Endothelial cell of umbilical vein (primary cell): ENCODE measurements around the gene ENTPD3.

Experiments
- CTCF ChIP-seq, 2 donors: IDR thresholded peaks; 1 replicate in 1 of 2; 2 replicates in 1 of 2; pipeline ENCODE4 v1.5.1; 2011; ENCODE audit warnings: low read length in 2 of 2, mild to moderate bottlenecking in 2 of 2, moderate library complexity in 2 of 2, control low read depth in 1 of 2, inconsistent platforms in 1 of 2, low read depth in 1 of 2; ENCODE audit not compliant: insufficient read depth in 1 of 2; ENCODE audit errors: extremely low read depth in 1 of 2
- EZH2 ChIP-seq: IDR thresholded peaks from 2 replicates; pipeline ENCODE4 v1.6.1; 2012; ENCODE audit warnings: borderline replicate concordance, low read depth, mild to moderate bottlenecking, moderate library complexity, low read length, inconsistent platforms; ENCODE audit not compliant: severe bottlenecking
- GATA2 ChIP-seq: IDR thresholded peaks from 2 replicates; pipeline ENCODE4 v1.7.0; 2011; ENCODE audit warnings: low read depth, mild to moderate bottlenecking, moderate library complexity, mixed read lengths, low read length; ENCODE audit not compliant: insufficient read length, insufficient read depth
- POLR2A ChIP-seq: IDR thresholded peaks from 2 replicates; pipeline ENCODE4 v1.6.1; 2012; ENCODE audit warnings: low read depth, mild to moderate bottlenecking, control low read depth, low read length

- TF ChIP-seq CTCF (IDR thresholded peaks at IDR 0.05; ENCODE audit: extremely low read depth in 1 of 2, insufficient read depth in 1 of 2, low read depth in 1 of 2, low read length in 2 of 2) (no peak), POLR2A (no peak), EZH2 (no peak), GATA2 (no peak)
Measured at GRCh38 chr3:40417845-40418543, 31.0 kb downstream of the ENTPD3 start.
